Hepatocyte (in vitro differentiated cells): ENCODE data around the gene RPL7A. TPM values are rescaled to one million over a fixed set of nuclear protein-coding genes. Genes with fewer than 3 reads are reported as not detected.
A peak's percentile ranks its signal among the peaks of the same experiment; 100 is the strongest.

ENCODE experiments used
- DNase-seq: peaks from one replicate; pipeline ENCODE4 v3.0.0-alpha.2; 2016; ENCODE audit warnings: low spot score
- H2AFZ ChIP-seq: fragments of 200-600 bp; sonication (generic); 2 replicates; pipeline ENCODE4 v1.6.0; 2016; ENCODE audit warnings: antibody characterized with exemption, mild to moderate bottlenecking
- H3K27ac ChIP-seq: fragments of 200-600 bp; sonication (generic); 2 replicates; pipeline ENCODE4 v1.5.1; 2016; ENCODE audit warnings: mild to moderate bottlenecking
- H3K27me3 ChIP-seq: fragments of 200-600 bp; sonication (generic); 2 replicates; pipeline ENCODE4 v1.6.1; 2016
- H3K36me3 ChIP-seq: fragments of 200-600 bp; sonication (generic); replicated peaks from 2 replicates; pipeline ENCODE4 v1.5.1; 2016; ENCODE audit warnings: low read depth; ENCODE audit not compliant: insufficient read depth
- H3K4me1 ChIP-seq: fragments of 200-600 bp; sonication (generic); 2 replicates; pipeline ENCODE4 v1.5.1; 2016; ENCODE audit warnings: mild to moderate bottlenecking, moderate library complexity; ENCODE audit not compliant: insufficient read depth
- H3K4me2 ChIP-seq: fragments of 200-600 bp; sonication (generic); 2 replicates; pipeline ENCODE4 v1.6.0; 2016
- H3K4me3 ChIP-seq: fragments of 200-600 bp; sonication (generic); 2 replicates; pipeline ENCODE4 v1.5.1; 2016; ENCODE audit warnings: mild to moderate bottlenecking
- H3K79me2 ChIP-seq: fragments of 200-600 bp; sonication (generic); 2 replicates; pipeline ENCODE4 v1.6.0; 2017; ENCODE audit warnings: mild to moderate bottlenecking
- H3K9me2 ChIP-seq: fragments of 200-600 bp; sonication (generic); replicated peaks from 2 replicates; pipeline ENCODE4 v1.6.0; 2017; ENCODE audit warnings: mild to moderate bottlenecking; ENCODE audit not compliant: insufficient read depth
- H3K9me3 ChIP-seq: fragments of 200-600 bp; sonication (generic); 2 replicates; pipeline ENCODE4 v1.5.1; 2016; ENCODE audit warnings: low read depth, mild to moderate bottlenecking
- H4K20me1 ChIP-seq: fragments of 200-600 bp; sonication (generic); 2 replicates; pipeline ENCODE4 v1.6.0; 2016; ENCODE audit warnings: mild to moderate bottlenecking; ENCODE audit not compliant: insufficient read depth, poor library complexity, severe bottlenecking
- EZH2 ChIP-seq: fragments of 200-600 bp; sonication (generic); IDR thresholded peaks from 2 replicates; pipeline ENCODE4 v1.6.1; 2016; ENCODE audit warnings: antibody characterized with exemption, mild to moderate bottlenecking, borderline replicate concordance
- EZH2phosphoT487 ChIP-seq: fragments of 200-600 bp; sonication (generic); IDR thresholded peaks from one replicate; pipeline ENCODE4 v1.6.1; 2018; ENCODE audit warnings: antibody characterized with exemption, mild to moderate bottlenecking, low read depth, moderate library complexity; ENCODE audit not compliant: unreplicated experiment, severe bottlenecking
- WGBS: methylation state at CpG from one replicate; pipeline ENCODE4 v1.1.6; 2016; ENCODE audit warnings: low lambda C conversion rate; ENCODE audit errors: missing lambda C conversion rate; 5-methylcytosine and 5-hydroxymethylcytosine counted together
- polyA plus RNA-seq: library from polyadenylated mRNA; unstranded; fragments of >200 nt; fragmentation: Nextera tagmentation; extraction: Ambion mirVana; gene quantifications from 2 replicates; pipeline ENCODE4 v1.2.1, GENCODE V29; 2016
- total RNA-seq: library from RNA; depleted of rRNA; stranded (reverse); fragments of >200 nt; gene quantifications from 2 replicates; pipeline ENCODE4 v1.2.3, GENCODE V29; 2014
- TF ChIP-seq, protein P1 (sequence below): fragments of 200-600 bp; sonication (generic); IDR thresholded peaks from 2 replicates; pipeline ENCODE4 v1.5.1; 2016; ENCODE audit warnings: antibody characterized with exemption, mild to moderate bottlenecking; ENCODE audit not compliant: poor library complexity

RPL7A gene
- total and polyA plus RNA-seq, 2 experiments from 2014 or later: 377 to 2,226 TPM

DNA sequence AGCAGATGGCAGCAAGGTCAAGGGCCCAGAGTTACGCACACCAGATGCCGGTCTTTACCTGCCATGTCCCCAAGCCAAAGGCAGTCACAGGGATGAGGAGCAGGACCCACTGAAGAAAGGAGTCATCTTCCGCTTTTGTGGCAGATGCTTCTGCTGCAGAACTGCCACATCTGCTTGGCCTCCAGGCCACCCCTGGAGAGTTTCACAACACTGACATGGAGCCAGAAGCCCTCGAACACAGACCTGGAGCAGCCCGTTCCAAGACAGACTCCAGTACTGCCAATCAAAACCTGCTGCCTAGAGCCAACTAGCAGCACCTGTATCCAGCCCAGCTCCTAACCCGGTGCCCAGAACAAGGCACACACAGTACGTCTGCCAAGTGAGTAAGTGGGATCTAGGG lies 6.7 kb downstream of the RPL7A start:
- no peaks in the 10 kb centered on the region for H3K9me2 ChIP-seq
- peak overlapping the region; percentile 97 for H3K4me2 ChIP-seq
- H3K27ac ChIP-seq: peak overlapping the region; percentile 68
- no peak overlapping the region for H3K4me3 ChIP-seq
- peaks cover 19% of the 10 kb centered on the region for H3K4me1 ChIP-seq
- no peak for DNase-seq
- H3K36me3 ChIP-seq: peaks cover 2% of the 10 kb centered on the region
- no peaks in the 10 kb centered on the region for H3K9me3 ChIP-seq
- no peak overlapping the region for H2AFZ ChIP-seq
- H4K20me1 ChIP-seq: peaks cover 8% of the 10 kb centered on the region
- no peaks in the 10 kb centered on the region for H3K27me3 ChIP-seq
- TF ChIP-seq EZH2phosphoT487: no peak
- TF ChIP-seq EZH2: no peak
- TF ChIP-seq, protein P1, sequence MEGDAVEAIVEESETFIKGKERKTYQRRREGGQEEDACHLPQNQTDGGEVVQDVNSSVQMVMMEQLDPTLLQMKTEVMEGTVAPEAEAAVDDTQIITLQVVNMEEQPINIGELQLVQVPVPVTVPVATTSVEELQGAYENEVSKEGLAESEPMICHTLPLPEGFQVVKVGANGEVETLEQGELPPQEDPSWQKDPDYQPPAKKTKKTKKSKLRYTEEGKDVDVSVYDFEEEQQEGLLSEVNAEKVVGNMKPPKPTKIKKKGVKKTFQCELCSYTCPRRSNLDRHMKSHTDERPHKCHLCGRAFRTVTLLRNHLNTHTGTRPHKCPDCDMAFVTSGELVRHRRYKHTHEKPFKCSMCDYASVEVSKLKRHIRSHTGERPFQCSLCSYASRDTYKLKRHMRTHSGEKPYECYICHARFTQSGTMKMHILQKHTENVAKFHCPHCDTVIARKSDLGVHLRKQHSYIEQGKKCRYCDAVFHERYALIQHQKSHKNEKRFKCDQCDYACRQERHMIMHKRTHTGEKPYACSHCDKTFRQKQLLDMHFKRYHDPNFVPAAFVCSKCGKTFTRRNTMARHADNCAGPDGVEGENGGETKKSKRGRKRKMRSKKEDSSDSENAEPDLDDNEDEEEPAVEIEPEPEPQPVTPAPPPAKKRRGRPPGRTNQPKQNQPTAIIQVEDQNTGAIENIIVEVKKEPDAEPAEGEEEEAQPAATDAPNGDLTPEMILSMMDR: no peak
- H3K79me2 ChIP-seq: peaks cover 48% of the 10 kb centered on the region
- 85% methylated on average over 7 of the region's 7 CpGs for WGBS

DNA sequence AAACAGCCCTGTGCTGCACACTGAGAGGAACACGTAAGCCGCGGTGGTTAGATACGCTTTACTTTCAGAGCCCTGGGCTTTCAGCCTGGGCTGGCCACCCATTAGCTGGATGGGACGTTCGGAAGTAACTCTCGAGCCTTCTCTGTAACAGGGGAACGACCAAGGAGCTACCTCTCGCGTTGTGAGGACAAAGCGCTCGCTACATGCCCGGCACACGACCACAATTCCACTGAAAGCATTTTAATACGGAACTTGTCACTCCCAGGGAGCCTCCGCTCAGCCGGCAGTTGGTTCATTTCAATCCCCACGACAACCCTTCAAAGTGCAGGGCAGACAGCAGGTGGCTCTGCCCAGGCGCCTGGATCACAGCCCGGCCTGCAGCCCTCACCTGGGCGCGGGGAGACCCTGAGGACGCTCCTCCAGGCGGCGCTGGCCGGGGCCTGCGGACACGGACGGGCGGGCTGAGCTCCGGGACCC lies 7.9 kb downstream of the RPL7A start:
- H3K36me3 ChIP-seq: no peaks in the 10 kb centered on the region
- peaks cover 18% of the 10 kb centered on the region for H3K4me1 ChIP-seq
- H3K79me2 ChIP-seq: peaks cover 39% of the 10 kb centered on the region
- peak overlapping the region; percentile 68 for H3K27ac ChIP-seq
- no peaks in the 10 kb centered on the region for H3K9me2 ChIP-seq
- TF ChIP-seq EZH2: no peak
- TF ChIP-seq EZH2phosphoT487: no peak
- TF ChIP-seq, protein P1: peak; percentile 8
- H3K4me3 ChIP-seq: peak overlapping the region; percentile 95
- peak overlapping the region; percentile 9 for H2AFZ ChIP-seq
- no peaks in the 10 kb centered on the region for H3K9me3 ChIP-seq
- H3K27me3 ChIP-seq: no peaks in the 10 kb centered on the region
- WGBS: 2% methylated on average over 31 of the region's 31 CpGs
- DNase-seq: no peak
- peaks cover 4% of the 10 kb centered on the region for H4K20me1 ChIP-seq
- H3K4me2 ChIP-seq: peak overlapping the region; percentile 97

DNA sequence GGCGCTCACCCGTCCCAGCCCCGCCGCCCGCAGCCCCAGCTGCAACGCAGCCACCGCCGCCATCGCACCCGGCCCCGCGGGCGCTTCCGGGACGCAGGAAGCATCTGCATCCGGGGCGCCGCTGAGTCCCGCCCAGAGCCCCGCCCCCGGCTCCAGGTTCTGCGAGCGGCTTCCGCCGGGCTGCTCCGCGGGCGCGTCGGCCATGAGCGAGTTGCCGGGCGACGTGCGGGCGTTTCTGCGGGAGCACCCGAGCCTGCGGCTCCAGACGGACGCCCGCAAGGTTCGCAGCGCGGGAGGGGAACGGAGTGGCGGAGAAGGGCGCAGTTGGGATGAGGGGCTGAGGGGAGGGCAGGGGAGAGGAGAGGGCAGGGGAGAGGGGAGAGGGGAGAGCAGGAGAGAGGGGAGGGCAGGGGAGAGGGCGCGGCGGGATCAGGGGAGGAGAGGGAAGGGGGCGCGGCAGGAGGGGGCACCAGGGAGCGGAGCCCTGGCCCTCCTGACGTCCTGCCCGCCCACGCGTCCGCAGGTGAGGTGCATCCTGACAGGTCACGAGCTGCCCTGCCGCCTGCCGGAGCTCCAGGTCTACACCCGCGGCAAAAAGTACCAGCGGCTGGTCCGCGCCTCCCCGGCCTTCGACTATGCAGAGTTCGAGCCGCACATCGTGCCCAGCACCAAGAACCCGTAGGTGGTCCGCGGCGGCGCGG lies 8.5 kb downstream of the RPL7A start, which contains the start of the genes SURF1 and SURF2:
Gene SURF1, minus strand, starts transcription at position 97 of the 701 bp plus-strand sequence. Its CDS starts 34 bp downstream, at position 63.
Gene SURF2, plus strand, starts transcription at position 160 of the 701 bp plus-strand sequence. Its CDS starts 43 bp downstream, at position 203.
- peak within 1 kb of the TSS; percentile 9 for H2AFZ ChIP-seq

More for the DNA sequence above, 8.5 kb downstream of the RPL7A start, which contains the start of the genes SURF1 and SURF2:
- TF ChIP-seq, protein P1: no peak
- TF ChIP-seq EZH2phosphoT487 (no peak), EZH2 (no peak)
- H3K79me2 ChIP-seq: peaks cover 45% of the 10 kb centered on the region
- peaks cover 21% of the 10 kb centered on the region for H3K4me1 ChIP-seq
- peak within 1 kb of the TSS; percentile 100 for H3K4me2 ChIP-seq
- H3K9me2 ChIP-seq: no peaks in the 10 kb centered on the region
- peak within 1 kb of the TSS; percentile 95 for H3K4me3 ChIP-seq
- no peaks in the 10 kb centered on the region for H3K9me3 ChIP-seq
- WGBS: 2% methylated on average over 36 of the region's 78 CpGs
- DNase-seq: peak; percentile 96
- no peaks in the 10 kb centered on the region for H3K36me3 ChIP-seq
- H3K27me3 ChIP-seq: no peaks in the 10 kb centered on the region
- peaks cover 10% of the 10 kb centered on the region for H4K20me1 ChIP-seq
- peak within 1 kb of the TSS; percentile 80 for H3K27ac ChIP-seq
